Trophoblast cell (in vitro differentiated cells and primary cell): Measurements from ENCODE around the gene KANSL1.

Experiments
- DNase-seq, 2 donors: peaks; one replicate each; pipeline ENCODE4 v3.0.0-alpha.2; 2016
- H2AFZ ChIP-seq: 2 replicates; pipeline ENCODE4 v1.6.1; 2013; ENCODE audit warnings: low read length, moderate library complexity, mild to moderate bottlenecking; ENCODE audit not compliant: insufficient read depth, poor library complexity
- H2AK5ac ChIP-seq: 2 replicates; pipeline ENCODE4 v1.6.1; 2013; ENCODE audit warnings: mild to moderate bottlenecking, low read length
- H2BK120ac ChIP-seq: 2 replicates; pipeline ENCODE4 v1.6.1; 2013; ENCODE audit warnings: low read length, mild to moderate bottlenecking, moderate library complexity; ENCODE audit not compliant: insufficient read depth, poor library complexity
- H2BK12ac ChIP-seq: 2 replicates; pipeline ENCODE4 v1.6.1; 2013; ENCODE audit warnings: mild to moderate bottlenecking, low read length, moderate library complexity
- H2BK5ac ChIP-seq: 2 replicates; pipeline ENCODE4 v1.6.1; 2013; ENCODE audit warnings: low read length, low read depth, moderate library complexity, mild to moderate bottlenecking; ENCODE audit not compliant: poor library complexity
- H3K14ac ChIP-seq: 2 replicates; pipeline ENCODE4 v1.6.1; 2013; ENCODE audit warnings: mild to moderate bottlenecking, low read length
- H3K18ac ChIP-seq: 2 replicates; pipeline ENCODE4 v1.6.1; 2013; ENCODE audit warnings: mild to moderate bottlenecking, low read length
- H3K23ac ChIP-seq: 2 replicates; pipeline ENCODE4 v1.6.1; 2013; ENCODE audit warnings: low read length
- H3K27ac ChIP-seq: 2 replicates; pipeline ENCODE4 v1.5.1; 2013; ENCODE audit warnings: low read depth, mild to moderate bottlenecking, inconsistent platforms, low read length, moderate library complexity
- H3K27me3 ChIP-seq: 2 replicates; pipeline ENCODE4 v1.6.1; 2013; ENCODE audit warnings: inconsistent platforms, mild to moderate bottlenecking, low read length, moderate library complexity; ENCODE audit not compliant: insufficient read depth
- H3K36me3 ChIP-seq, 2 experiments: 1 replicate in 1 of 2; 2 replicates in 1 of 2; pipeline ENCODE4 v1.6.1; 2013; ENCODE audit warnings: low read length in 2 of 2, mild to moderate bottlenecking in 2 of 2, moderate library complexity in 1 of 2; ENCODE audit not compliant: insufficient read depth in 2 of 2, control insufficient read depth in 1 of 2
- H3K4ac ChIP-seq: 2 replicates; pipeline ENCODE4 v1.6.1; 2013; ENCODE audit warnings: low read depth, mild to moderate bottlenecking, low read length, moderate library complexity
- H3K4me1 ChIP-seq, 2 experiments: 1 replicate in 1 of 2; 2 replicates in 1 of 2; pipeline ENCODE4 v1.6.1; 2013; ENCODE audit warnings: low read length in 2 of 2, mild to moderate bottlenecking in 2 of 2, moderate library complexity in 1 of 2; ENCODE audit not compliant: insufficient read depth in 2 of 2, control insufficient read depth in 1 of 2
- H3K4me2 ChIP-seq: 2 replicates; pipeline ENCODE4 v1.6.1; 2013; ENCODE audit warnings: inconsistent platforms, mild to moderate bottlenecking, low read length, moderate library complexity
- H3K4me3 ChIP-seq: 2 replicates; pipeline ENCODE4 v1.5.1; 2013; ENCODE audit warnings: mild to moderate bottlenecking, low read depth, low read length, inconsistent platforms
- H3K79me1 ChIP-seq: one replicate; pipeline ENCODE4 v1.6.1; 2013; ENCODE audit warnings: low read length
- H3K79me2 ChIP-seq: 2 replicates; pipeline ENCODE4 v1.6.1; 2013; ENCODE audit warnings: low read length, mild to moderate bottlenecking; ENCODE audit not compliant: control insufficient read depth, insufficient read depth, poor library complexity
- H3K9ac ChIP-seq: 2 replicates; pipeline ENCODE4 v1.6.1; 2013; ENCODE audit warnings: mild to moderate bottlenecking, low read length
- H3K9me3 ChIP-seq: 2 replicates; pipeline ENCODE4 v1.6.1; 2013; ENCODE audit warnings: low read depth, mild to moderate bottlenecking, control low read depth, inconsistent platforms, low read length; ENCODE audit not compliant: insufficient read depth
- H4K12ac ChIP-seq: 2 replicates; pipeline ENCODE4 v1.6.1; 2013; ENCODE audit warnings: low read depth, mild to moderate bottlenecking, low read length, moderate library complexity
- H4K8ac ChIP-seq: 2 replicates; pipeline ENCODE4 v1.6.1; 2013; ENCODE audit warnings: low read depth, mild to moderate bottlenecking, low read length, moderate library complexity
- H4K91ac ChIP-seq: one replicate; pipeline ENCODE4 v1.6.1; 2013; ENCODE audit warnings: low read depth, mild to moderate bottlenecking, low read length, moderate library complexity
- WGBS: extraction: QIAGEN DNeasy Blood & Tissue Kit; methylation state at CpG from one replicate; pipeline ENCODE4 v1.1.7; 2013; ENCODE audit warnings: missing lambda C conversion rate; ENCODE audit not compliant: insufficient read length, insufficient coverage; ENCODE audit errors: extremely low coverage; 5-methylcytosine and 5-hydroxymethylcytosine counted together

KANSL1 gene

GRCh38 chr17:46035112-46035818 is 158.0 kb downstream of the KANSL1 start:
- no peak overlapping the region for H2BK5ac ChIP-seq
- H3K9me3 ChIP-seq, result no peaks in the 10 kb centered on the region
- H4K12ac ChIP-seq, result no peak overlapping the region
- H3K9ac ChIP-seq, result no peak overlapping the region
- H3K79me1 ChIP-seq, result no peaks in the 10 kb centered on the region
- H2BK12ac ChIP-seq, result no peak overlapping the region
- no peak overlapping the region for H3K14ac ChIP-seq
- H2AK5ac ChIP-seq, result no peak overlapping the region
- H3K23ac ChIP-seq, result no peak overlapping the region
- no peak overlapping the region for H2AFZ ChIP-seq
- no peak overlapping the region for H3K4me2 ChIP-seq
- H3K18ac ChIP-seq, result no peak overlapping the region
- H3K79me2 ChIP-seq, result no peaks in the 10 kb centered on the region
- DNase-seq, result peak; percentile 59
- no peaks in the 10 kb centered on the region for H3K4me1 ChIP-seq
- WGBS, result no CpG with 5 or more reads among the region's 3 CpGs
- H3K27ac ChIP-seq, result no peak overlapping the region
- no peak overlapping the region for H3K4ac ChIP-seq
- H3K36me3 ChIP-seq, result peaks cover 46 to 79% of the 10 kb centered on the region in 2 experiments
- H3K27me3 ChIP-seq, result no peaks in the 10 kb centered on the region
- H4K8ac ChIP-seq, result no peak overlapping the region
- H2BK120ac ChIP-seq, result no peak overlapping the region
- H4K91ac ChIP-seq, result no peak overlapping the region
- no peak overlapping the region for H3K4me3 ChIP-seq

- H3K14ac ChIP-seq, result no peak overlapping the region
- H2AK5ac ChIP-seq, result no peak overlapping the region
- H3K4ac ChIP-seq, result no peak overlapping the region
- no peak overlapping the region for H3K9ac ChIP-seq
- no peak overlapping the region for H3K27ac ChIP-seq
- no peak overlapping the region for H2BK120ac ChIP-seq
- DNase-seq, result no peak
- H3K27me3 ChIP-seq, result no peaks in the 10 kb centered on the region
- no peak overlapping the region for H2BK5ac ChIP-seq
- H3K36me3 ChIP-seq, result peaks cover 38 to 73% of the 10 kb centered on the region in 2 experiments
- H3K18ac ChIP-seq, result no peak overlapping the region
- H3K79me2 ChIP-seq, result no peaks in the 10 kb centered on the region
- H3K23ac ChIP-seq, result no peak overlapping the region
- H3K79me1 ChIP-seq, result no peaks in the 10 kb centered on the region
- no peak overlapping the region for H4K12ac ChIP-seq
- no peaks in the 10 kb centered on the region for H3K4me1 ChIP-seq
- H2AFZ ChIP-seq, result no peak overlapping the region
- H4K8ac ChIP-seq, result no peak overlapping the region
- no peak overlapping the region for H4K91ac ChIP-seq
- H3K4me2 ChIP-seq, result no peak overlapping the region
- H3K4me3 ChIP-seq, result no peak overlapping the region
- no CpG with 5 or more reads among the region's 3 CpGs for WGBS
- no peak overlapping the region for H2BK12ac ChIP-seq
- no peaks in the 10 kb centered on the region for H3K9me3 ChIP-seq
Observed at GRCh38 chr17:46033392-46033791, 159.8 kb downstream of the KANSL1 start.

- no peak overlapping the region for H2BK120ac ChIP-seq
- no peak overlapping the region for H4K91ac ChIP-seq
- H4K8ac ChIP-seq, result no peak overlapping the region
- H3K4me1 ChIP-seq, result no peaks in the 10 kb centered on the region
- DNase-seq, result no peak
- H3K18ac ChIP-seq, result no peak overlapping the region
- H3K14ac ChIP-seq, result no peak overlapping the region
- no CpG with 5 or more reads among the region's 11 CpGs for WGBS
- no peak overlapping the region for H3K4me3 ChIP-seq
- H3K27ac ChIP-seq, result no peak overlapping the region
- H3K79me1 ChIP-seq, result no peaks in the 10 kb centered on the region
- H3K4ac ChIP-seq, result no peak overlapping the region
- H3K9ac ChIP-seq, result no peak overlapping the region
- no peak overlapping the region for H2AFZ ChIP-seq
- H3K27me3 ChIP-seq, result no peaks in the 10 kb centered on the region
- H3K4me2 ChIP-seq, result no peak overlapping the region
- no peaks in the 10 kb centered on the region for H3K9me3 ChIP-seq
- no peaks in the 10 kb centered on the region for H3K79me2 ChIP-seq
- H4K12ac ChIP-seq, result no peak overlapping the region
- no peak overlapping the region for H2AK5ac ChIP-seq
- no peak overlapping the region for H3K23ac ChIP-seq
- no peak overlapping the region for H2BK5ac ChIP-seq
- H2BK12ac ChIP-seq, result no peak overlapping the region
- peaks cover 35 to 70% of the 10 kb centered on the region in 2 experiments for H3K36me3 ChIP-seq
Observed at GRCh38 chr17:46032909-46033308, 160.3 kb downstream of the KANSL1 start.

GRCh38 chr17:46031920-46032319 is 161.3 kb downstream of the KANSL1 start:
- Histone ChIP-seq H3K4me3 (no peak overlapping the region), H3K9me3 (no peaks in the 10 kb centered on the region), H3K4me1 (no peaks in the 10 kb centered on the region), H2BK12ac (no peak overlapping the region), H2BK120ac (no peak overlapping the region), H3K79me1 (no peaks in the 10 kb centered on the region), H3K4ac (no peak overlapping the region), H3K4me2 (no peak overlapping the region), H4K12ac (no peak overlapping the region), H2AFZ (no peak overlapping the region), H3K18ac (no peak overlapping the region), H3K9ac (no peak overlapping the region), H3K14ac (no peak overlapping the region), H2BK5ac (no peak overlapping the region), H2AK5ac (no peak overlapping the region), H3K79me2 (no peaks in the 10 kb centered on the region), H4K91ac (no peak overlapping the region), H3K23ac (no peak overlapping the region), H3K27me3 (no peaks in the 10 kb centered on the region), H4K8ac (no peak overlapping the region), H3K36me3 (peaks cover 42 to 75% of the 10 kb centered on the region in 2 experiments), H3K27ac (no peak overlapping the region)
- no peak for DNase-seq
- WGBS, result no CpG with 5 or more reads among the region's 8 CpGs
